CD4-positive, CD25-positive, alpha-beta regulatory T cell (primary cell): Measurements from ENCODE around the gene CDKN2AIP. TPM values are rescaled to one million over a fixed set of nuclear protein-coding genes. Genes with fewer than 3 reads are reported as not detected.

Source experiments
- ATAC-seq, 2 donors: fragments of 150-1000 bp; cut with Tn5 transposase; one replicate each; pipeline ENCODE4 v1.10.0; 2021; ENCODE audit warnings: low read depth in 2 of 2, moderate number of reproducible peaks in 2 of 2, moderate library complexity in 1 of 2
- DNase-seq, 3 donors: peaks; one replicate each; pipeline versions ENCODE4 v3.0.0 to v3.0.0-alpha.2; 2012 to 2022; ENCODE audit warnings: mixed read lengths in 1 of 3
- H3K27ac ChIP-seq: one replicate; pipeline ENCODE4 v1.7.0; 2013; ENCODE audit warnings: mild to moderate bottlenecking, low read length; ENCODE audit not compliant: insufficient read depth, poor library complexity, severe bottlenecking
- H3K27me3 ChIP-seq: one replicate; pipeline ENCODE4 v1.7.0; 2013; ENCODE audit warnings: low read length; ENCODE audit not compliant: control insufficient read depth, insufficient read depth
- H3K36me3 ChIP-seq: one replicate; pipeline ENCODE4 v1.7.0; 2013; ENCODE audit warnings: mild to moderate bottlenecking, low read length, moderate library complexity; ENCODE audit not compliant: control insufficient read depth, insufficient read depth
- H3K4me1 ChIP-seq: 2 replicates; pipeline ENCODE4 v1.7.0; 2013; ENCODE audit warnings: mild to moderate bottlenecking, low read length; ENCODE audit not compliant: insufficient read depth, control insufficient read depth, poor library complexity, severe bottlenecking
- H3K4me3 ChIP-seq: one replicate; pipeline ENCODE4 v1.7.0; 2013; ENCODE audit warnings: low read depth, mild to moderate bottlenecking, low read length, moderate library complexity
- H3K9me3 ChIP-seq, 2 experiments: 1 replicate in 1 of 2; 2 replicates in 1 of 2; pipeline ENCODE4 v1.7.0; 2013; ENCODE audit warnings: low read length in 2 of 2, mild to moderate bottlenecking in 1 of 2, moderate library complexity in 1 of 2; ENCODE audit not compliant: control insufficient read depth in 2 of 2
- H3K27ac Mint-ChIP-seq, 3 donors: one replicate each; pipeline ENCODE4 v1.8.0; 2020 to 2022; ENCODE audit warnings: mild to moderate bottlenecking in 3 of 3, mixed read lengths in 3 of 3, moderate library complexity in 2 of 3
- H3K27me3 Mint-ChIP-seq: one replicate; pipeline ENCODE4 v1.8.0; 2022; ENCODE audit warnings: mild to moderate bottlenecking, mixed read lengths
- H3K36me3 Mint-ChIP-seq: one replicate; pipeline ENCODE4 v1.8.0; 2020; ENCODE audit warnings: mixed read lengths
- H3K4me1 Mint-ChIP-seq, 4 donors: one replicate each; pipeline ENCODE4 v1.8.0; 2020 to 2022; ENCODE audit warnings: mixed read lengths in 4 of 4, mild to moderate bottlenecking in 1 of 4
- H3K4me3 Mint-ChIP-seq, 4 donors: one replicate each; pipeline ENCODE4 v1.8.0; 2020 to 2022; ENCODE audit warnings: mild to moderate bottlenecking in 4 of 4, mixed read lengths in 4 of 4, moderate library complexity in 3 of 4
- H3K9me3 Mint-ChIP-seq, 7 donors: one replicate each; pipeline ENCODE4 v1.8.0; 2020 to 2022; ENCODE audit warnings: mixed read lengths in 7 of 7, mild to moderate bottlenecking in 3 of 7, moderate library complexity in 2 of 7
- polyA plus RNA-seq, 4 donors: library from polyadenylated mRNA; unstranded; fragments of 300-500 nt; fragmentation: Illumina TruSeq; gene quantifications; one replicate each; pipeline ENCODE4 v1.2.3, GENCODE V29; 2021
- total RNA-seq: library from RNA; stranded (reverse); gene quantifications from one replicate; pipeline ENCODE4 v1.2.3, GENCODE V29; 2022

CDKN2AIP gene, protein sequence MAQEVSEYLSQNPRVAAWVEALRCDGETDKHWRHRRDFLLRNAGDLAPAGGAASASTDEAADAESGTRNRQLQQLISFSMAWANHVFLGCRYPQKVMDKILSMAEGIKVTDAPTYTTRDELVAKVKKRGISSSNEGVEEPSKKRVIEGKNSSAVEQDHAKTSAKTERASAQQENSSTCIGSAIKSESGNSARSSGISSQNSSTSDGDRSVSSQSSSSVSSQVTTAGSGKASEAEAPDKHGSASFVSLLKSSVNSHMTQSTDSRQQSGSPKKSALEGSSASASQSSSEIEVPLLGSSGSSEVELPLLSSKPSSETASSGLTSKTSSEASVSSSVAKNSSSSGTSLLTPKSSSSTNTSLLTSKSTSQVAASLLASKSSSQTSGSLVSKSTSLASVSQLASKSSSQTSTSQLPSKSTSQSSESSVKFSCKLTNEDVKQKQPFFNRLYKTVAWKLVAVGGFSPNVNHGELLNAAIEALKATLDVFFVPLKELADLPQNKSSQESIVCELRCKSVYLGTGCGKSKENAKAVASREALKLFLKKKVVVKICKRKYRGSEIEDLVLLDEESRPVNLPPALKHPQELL
- total RNA-seq: 32.5 TPM
- 10 to 100 TPM; 23.0 to 46.4 (median 36.1) TPM for polyA plus RNA-seq

GRCh38 chr4:183444214-183445096, at the start of gene CDKN2AIP:
CDKN2AIP (plus strand) TSS chr4:183444636; CDS start chr4:183444798, 162 bp downstream.
- peaks cover 49% of the 10 kb centered on the region for H3K4me1 ChIP-seq
- peaks cover 13 to 67% (median 48%) of the 10 kb centered on the region in 4 donors for H3K4me1 Mint-ChIP-seq
- peaks cover 30% of the 10 kb centered on the region for H3K36me3 ChIP-seq
- H3K27me3 ChIP-seq: no peaks in the 10 kb centered on the region
- H3K27ac ChIP-seq: peak within 1 kb of the TSS; percentile 96
- H3K27ac Mint-ChIP-seq: peak within 1 kb of the TSS; percentile 95 to 98 (median 97)
- peaks cover 24% of the 10 kb centered on the region for H3K36me3 Mint-ChIP-seq
- H3K9me3 Mint-ChIP-seq: no peaks in the 10 kb centered on the region
- peak within 1 kb of the TSS; percentile 97 to 99 (median 98) for H3K4me3 Mint-ChIP-seq
- DNase-seq: peak; percentile 91 to 97 (median 96)
- H3K9me3 ChIP-seq: no peaks in the 10 kb centered on the region
- peaks cover 4% of the 10 kb centered on the region for H3K27me3 Mint-ChIP-seq
- peak within 1 kb of the TSS; percentile 96 for H3K4me3 ChIP-seq
- peak; percentile 87 to 89 for ATAC-seq

GRCh38 chr4:183395395-183395794, 49.0 kb upstream of the CDKN2AIP start:
- H3K9me3 Mint-ChIP-seq: peaks cover 0 to 2% (median 0%) of the 10 kb centered on the region in 7 donors
- Histone ChIP-seq H3K9me3 (no peaks in the 10 kb centered on the region), H3K36me3 (no peaks in the 10 kb centered on the region), H3K27me3 (peaks cover 3% of the 10 kb centered on the region), H3K4me1 (peaks cover 11% of the 10 kb centered on the region), H3K4me3 (no peak overlapping the region), H3K27ac (no peak overlapping the region)
- no peak overlapping the region for H3K27ac Mint-ChIP-seq
- ATAC-seq (no peak), DNase-seq (no peak)
- H3K36me3 Mint-ChIP-seq: no peaks in the 10 kb centered on the region
- H3K4me3 Mint-ChIP-seq: no peak overlapping the region
- H3K27me3 Mint-ChIP-seq: peaks cover 43% of the 10 kb centered on the region
- H3K4me1 Mint-ChIP-seq: peaks cover 0 to 30% (median 13%) of the 10 kb centered on the region in 4 donors

- H3K36me3 ChIP-seq: no peaks in the 10 kb centered on the region
- DNase-seq (peak in 1 of 3 donors; percentile 16), ATAC-seq (peak; percentile 39 to 40)
- peak overlapping the region in 2 of 3 donors; percentile 47 to 85 for H3K27ac Mint-ChIP-seq
- no peaks in the 10 kb centered on the region for H3K36me3 Mint-ChIP-seq
- H3K27me3 Mint-ChIP-seq: peaks cover 47% of the 10 kb centered on the region
- peaks cover 11% of the 10 kb centered on the region for H3K4me1 ChIP-seq
- no peak overlapping the region for H3K4me3 ChIP-seq
- H3K4me1 Mint-ChIP-seq: peaks cover 0 to 30% (median 13%) of the 10 kb centered on the region in 4 donors
- no peak overlapping the region for H3K27ac ChIP-seq
- peaks cover 0 to 2% (median 0%) of the 10 kb centered on the region in 7 donors for H3K9me3 Mint-ChIP-seq
- peaks cover 3% of the 10 kb centered on the region for H3K27me3 ChIP-seq
- H3K4me3 Mint-ChIP-seq: peak overlapping the region in 1 of 4 donors; percentile 15
- H3K9me3 ChIP-seq: no peaks in the 10 kb centered on the region
Measured at GRCh38 chr4:183396227-183396637, 48.2 kb upstream of the CDKN2AIP start.

GRCh38 chr4:183397741-183398297, 46.6 kb upstream of the CDKN2AIP start:
- H3K4me3 ChIP-seq: no peak overlapping the region
- Mint-ChIP-seq H3K27ac (peak overlapping the region; percentile 3 to 83 (median 73)), H3K4me3 (peak overlapping the region; percentile 5 to 93 (median 90))

DNA sequence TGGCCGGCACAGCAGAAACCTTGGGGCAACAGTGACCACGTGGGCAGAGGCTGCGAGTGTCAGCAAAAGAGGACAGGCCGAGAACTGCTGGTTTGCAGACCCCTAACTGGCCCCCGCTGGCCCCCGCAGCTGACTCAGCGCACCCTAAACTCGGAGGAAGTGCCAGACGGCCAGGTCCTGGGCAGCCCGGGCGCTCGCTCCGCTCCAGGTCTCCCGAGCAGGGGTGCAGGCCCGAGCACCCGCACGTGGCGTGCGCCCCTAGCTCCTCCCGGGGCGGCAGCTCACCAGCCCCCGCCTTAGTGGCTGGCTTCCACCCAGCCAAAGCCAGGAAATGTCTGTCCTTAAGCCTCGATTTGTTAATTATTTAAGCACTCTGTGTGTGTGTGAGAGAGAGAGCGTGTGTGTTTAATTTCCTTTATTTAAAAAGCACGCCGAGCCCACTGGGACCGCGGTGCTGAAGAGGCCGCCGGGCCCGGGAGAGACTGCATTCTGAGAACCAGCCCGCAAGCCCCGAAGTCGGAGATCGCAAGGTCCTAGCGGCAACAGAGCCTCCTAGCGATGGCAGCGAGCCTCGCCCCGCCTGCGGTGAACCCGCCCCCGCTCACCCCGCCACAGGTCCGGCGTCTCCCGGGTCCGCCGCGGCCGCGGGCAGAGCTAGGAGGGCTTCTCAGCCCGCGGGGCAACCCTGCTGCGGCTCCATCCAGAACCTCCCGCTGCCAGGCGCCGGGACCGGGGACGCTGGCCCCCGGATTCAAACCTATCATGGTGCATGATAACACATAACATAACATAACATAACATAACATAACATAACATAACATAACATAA, 45.9 kb upstream of the CDKN2AIP start:
- H3K4me3 Mint-ChIP-seq: peak overlapping the region; percentile 83 to 93 (median 90)
- H3K4me1 ChIP-seq: peaks cover 11% of the 10 kb centered on the region
- H3K27ac ChIP-seq: no peak overlapping the region
- peak overlapping the region; percentile 40 for H3K4me3 ChIP-seq
- peaks cover 0 to 2% (median 0%) of the 10 kb centered on the region in 7 donors for H3K9me3 Mint-ChIP-seq
- DNase-seq (peak; percentile 33 to 68 (median 58)), ATAC-seq (peak; percentile 79 to 80)
- no peaks in the 10 kb centered on the region for H3K36me3 ChIP-seq
- peaks cover 3% of the 10 kb centered on the region for H3K27me3 ChIP-seq
- H3K9me3 ChIP-seq: no peaks in the 10 kb centered on the region
- peak overlapping the region in 2 of 3 donors; percentile 86 to 90 for H3K27ac Mint-ChIP-seq
- peaks cover 0 to 27% (median 13%) of the 10 kb centered on the region in 4 donors for H3K4me1 Mint-ChIP-seq
- H3K27me3 Mint-ChIP-seq: peaks cover 37% of the 10 kb centered on the region
- no peaks in the 10 kb centered on the region for H3K36me3 Mint-ChIP-seq

More at GRCh38 chr4:183397741-183398297, 46.6 kb upstream of the CDKN2AIP start:
- peaks cover 3% of the 10 kb centered on the region for H3K27me3 ChIP-seq
- DNase-seq: no peak
- H3K9me3 Mint-ChIP-seq: peaks cover 0 to 2% (median 0%) of the 10 kb centered on the region in 7 donors
- H3K36me3 Mint-ChIP-seq: no peaks in the 10 kb centered on the region
- no peaks in the 10 kb centered on the region for H3K9me3 ChIP-seq
- peaks cover 37% of the 10 kb centered on the region for H3K27me3 Mint-ChIP-seq
- no peak for ATAC-seq
- H3K4me1 Mint-ChIP-seq: peaks cover 0 to 27% (median 13%) of the 10 kb centered on the region in 4 donors
- H3K4me1 ChIP-seq: peaks cover 11% of the 10 kb centered on the region
- no peak overlapping the region for H3K27ac ChIP-seq
- H3K36me3 ChIP-seq: no peaks in the 10 kb centered on the region

- Histone ChIP-seq H3K27me3 (peaks cover 3% of the 10 kb centered on the region), H3K4me3 (no peak overlapping the region), H3K36me3 (no peaks in the 10 kb centered on the region), H3K9me3 (no peaks in the 10 kb centered on the region), H3K4me1 (peaks cover 11% of the 10 kb centered on the region), H3K27ac (no peak overlapping the region)
- peaks cover 0 to 2% (median 0%) of the 10 kb centered on the region in 7 donors for H3K9me3 Mint-ChIP-seq
- no peaks in the 10 kb centered on the region for H3K36me3 Mint-ChIP-seq
- H3K4me1 Mint-ChIP-seq: peaks cover 0 to 27% (median 13%) of the 10 kb centered on the region in 4 donors
- peaks cover 37% of the 10 kb centered on the region for H3K27me3 Mint-ChIP-seq
- H3K4me3 Mint-ChIP-seq: peak overlapping the region in 3 of 4 donors; percentile 83 to 93 (median 92)
- DNase-seq (no peak), ATAC-seq (no peak)
- H3K27ac Mint-ChIP-seq: peak overlapping the region in 1 of 3 donors; percentile 86
Measured at GRCh38 chr4:183399126-183399522, 45.3 kb upstream of the CDKN2AIP start.
